Activated naive CD4-positive, alpha-beta T cell treated with anti-CD3 and anti-CD28 coated beads for 36 hours (primary cell): ENCODE measurements around the gene NLN. TPM values are rescaled to one million over a fixed set of nuclear protein-coding genes. Genes with fewer than 3 reads are reported as not detected.
"Not testable (repeated sequence)": the region's sequence is repeated elsewhere in the genome, so short reads cannot be mapped to it uniquely, and the experiment has no call there.

Experiments used
- CTCF ChIA-PET: fragments of 350-600 bp; sonication (Branson Sonifier 250); formaldehyde crosslinking; loops from one replicate; lab custom pipeline; 2021; ENCODE audit warnings: antibody characterized with exemption; lab: Charles Lee
- DNase-seq: peaks from one replicate; pipeline ENCODE4 v3.0.0-alpha.2; 2020
- H3K27ac Mint-ChIP-seq: one replicate; pipeline ENCODE4 v1.8.0; 2021; ENCODE audit warnings: mild to moderate bottlenecking, mixed read lengths
- H3K27me3 Mint-ChIP-seq: one replicate; pipeline ENCODE4 v1.8.0; 2021; ENCODE audit warnings: low read depth, mixed read lengths
- H3K36me3 Mint-ChIP-seq: one replicate; pipeline ENCODE4 v1.8.0; 2021; ENCODE audit warnings: low read depth, mixed read lengths
- H3K4me1 Mint-ChIP-seq: one replicate; pipeline ENCODE4 v1.8.0; 2021; ENCODE audit warnings: low read depth, mixed read lengths
- H3K4me3 Mint-ChIP-seq: one replicate; pipeline ENCODE4 v1.8.0; 2021; ENCODE audit warnings: mild to moderate bottlenecking, moderate library complexity, mixed read lengths
- H3K9me3 Mint-ChIP-seq: one replicate; pipeline ENCODE4 v1.8.0; 2021; ENCODE audit warnings: mixed read lengths
- intact Hi-C: fragments of 100-400 bp; cut with micrococcal nuclease; formaldehyde crosslinking; loops from one replicate; pipeline ENCODE4 v1.15.1; 2023
- total RNA-seq, 2 experiments: library from RNA; stranded (reverse); gene quantifications; one replicate each; pipeline ENCODE4 v1.2.3, GENCODE V29; 2021

The NLN gene
- total RNA-seq, 2 experiments from 2014 or later = 32.4 to 35.5 TPM

DNA sequence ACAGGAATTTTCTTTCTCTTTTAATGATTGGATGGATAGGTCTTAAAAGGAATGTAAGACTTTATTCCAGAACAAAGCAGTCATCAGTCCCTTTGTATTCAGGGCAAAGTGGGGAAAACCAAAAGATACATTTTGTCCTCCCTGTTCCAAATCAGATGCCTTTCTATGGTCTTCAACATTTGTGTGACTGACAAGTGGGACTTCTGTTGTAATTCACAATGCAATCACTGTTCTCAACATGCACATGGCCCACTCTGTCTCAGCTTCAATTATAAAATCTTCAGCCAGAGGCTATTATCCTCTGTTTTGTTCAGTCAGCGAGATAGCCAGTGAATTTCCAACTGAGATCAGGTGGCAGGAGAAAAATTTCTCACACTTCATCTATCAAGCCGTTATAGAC, 108.9 kb downstream of the NLN start:
- Mint-ChIP-seq H3K27me3 (peaks cover 3% of the 10 kb centered on the region), H3K27ac (no peak overlapping the region), H3K36me3 (no peaks in the 10 kb centered on the region), H3K4me1 (peaks cover 2% of the 10 kb centered on the region), H3K4me3 (no peak overlapping the region), H3K9me3 (no peaks in the 10 kb centered on the region)
- DNase-seq = no peak
- CTCF ChIA-PET = no interaction called here
- intact Hi-C loops = no loop called here

DNA sequence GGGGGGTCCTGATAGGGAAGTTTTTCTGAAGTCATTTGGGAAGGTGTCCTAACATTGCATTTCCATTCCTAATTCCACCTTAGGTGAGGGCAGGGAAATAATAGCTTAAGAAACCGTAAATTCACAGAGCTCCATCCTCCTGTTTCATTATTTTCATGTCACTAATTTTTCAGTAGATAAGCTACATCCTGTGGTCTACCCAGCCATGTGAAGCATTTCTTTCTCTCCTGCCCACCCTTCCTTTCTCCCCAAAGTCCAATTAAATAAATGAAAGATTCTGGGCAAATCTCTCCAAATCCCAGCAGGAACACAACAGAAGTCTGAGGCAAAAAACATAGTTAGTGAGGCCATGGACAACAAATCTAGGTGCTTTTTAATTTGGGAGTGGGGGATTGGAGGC, 109.3 kb downstream of the NLN start:
- no peak for DNase-seq
- Mint-ChIP-seq H3K27me3 (peaks cover 3% of the 10 kb centered on the region), H3K27ac (no peak overlapping the region), H3K9me3 (no peaks in the 10 kb centered on the region), H3K4me3 (no peak overlapping the region), H3K4me1 (no peaks in the 10 kb centered on the region), H3K36me3 (no peaks in the 10 kb centered on the region)
- CTCF ChIA-PET = interaction anchor here (0.6 to 0.7 kb wide), 2 partner anchors 283 to 441 kb away, joined by 3 to 4 read pairs; no protein-coding TSS in a partner anchor
- intact Hi-C loops = no loop called here

GRCh38 chr5:65832152-65832551, 110.1 kb downstream of the NLN start:
- H3K9me3 Mint-ChIP-seq = no peaks in the 10 kb centered on the region
- no peaks in the 10 kb centered on the region for H3K4me1 Mint-ChIP-seq
- H3K36me3 Mint-ChIP-seq = no peaks in the 10 kb centered on the region
- CTCF ChIA-PET = interaction anchor here (0.6 kb wide), 1 partner anchor 270 kb away, joined by 3 read pairs; no protein-coding TSS in a partner anchor
- no peak for DNase-seq
- no peak overlapping the region for H3K27ac Mint-ChIP-seq
- H3K27me3 Mint-ChIP-seq = peaks cover 3% of the 10 kb centered on the region
- no peak overlapping the region for H3K4me3 Mint-ChIP-seq
- intact Hi-C loops = no loop called here

GRCh38 chr5:65832603-65833228, 110.7 kb downstream of the NLN start:
- CTCF ChIA-PET = no interaction called here
- intact Hi-C loops = no loop called here

GRCh38 chr5:65833780-65834179, 111.8 kb downstream of the NLN start:
- intact Hi-C loops = no loop called here
- Mint-ChIP-seq H3K9me3 (no peaks in the 10 kb centered on the region), H3K27me3 (no peaks in the 10 kb centered on the region), H3K4me1 (no peaks in the 10 kb centered on the region), H3K27ac (no peak overlapping the region), H3K36me3 (no peaks in the 10 kb centered on the region), H3K4me3 (no peak overlapping the region)
- CTCF ChIA-PET = interaction anchor here (0.9 to 1.3 kb wide), 3 partner anchors 10 to 71 kb away, joined by 3 to 4 read pairs (median 3); no protein-coding TSS in a partner anchor
- no peak for DNase-seq

More at GRCh38 chr5:65832603-65833228, 110.7 kb downstream of the NLN start:
- no peaks in the 10 kb centered on the region for H3K9me3 Mint-ChIP-seq
- DNase-seq = no peak
- H3K4me3 Mint-ChIP-seq = no peak overlapping the region
- H3K4me1 Mint-ChIP-seq = no peaks in the 10 kb centered on the region
- no peaks in the 10 kb centered on the region for H3K27me3 Mint-ChIP-seq
- no peak overlapping the region for H3K27ac Mint-ChIP-seq
- H3K36me3 Mint-ChIP-seq = no peaks in the 10 kb centered on the region

GRCh38 chr5:65834306-65834705, 112.3 kb downstream of the NLN start:
- no peaks in the 10 kb centered on the region for H3K9me3 Mint-ChIP-seq
- no peaks in the 10 kb centered on the region for H3K27me3 Mint-ChIP-seq
- intact Hi-C loops = no loop called here
- H3K4me3 Mint-ChIP-seq = no peak overlapping the region
- H3K27ac Mint-ChIP-seq = no peak overlapping the region
- no peaks in the 10 kb centered on the region for H3K4me1 Mint-ChIP-seq
- CTCF ChIA-PET = interaction anchor here (0.9 to 1.3 kb wide), 4 partner anchors 11 to 70 kb away, joined by 3 to 4 read pairs (median 3); no protein-coding TSS in a partner anchor
- peaks cover under 1% of the 10 kb centered on the region for H3K36me3 Mint-ChIP-seq
- DNase-seq = no peak

DNA sequence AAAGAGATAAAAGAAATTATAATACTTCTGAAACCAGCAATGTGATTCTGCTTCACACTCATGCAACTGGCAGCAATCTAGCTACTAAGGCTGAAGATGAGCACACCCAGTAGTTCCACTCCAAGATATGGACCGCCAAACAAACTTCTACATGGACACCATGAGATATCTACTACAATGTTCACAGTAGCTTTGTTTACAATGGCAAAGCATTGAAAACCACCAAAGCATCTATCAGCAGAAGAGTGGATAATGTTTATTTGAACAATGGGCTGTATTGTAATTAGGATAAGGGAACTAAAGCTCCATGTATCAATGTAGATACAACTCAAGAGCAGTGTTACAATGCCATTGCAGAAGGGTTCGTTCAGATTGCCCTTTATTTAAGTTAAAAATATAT, 113.2 kb downstream of the NLN start:
- intact Hi-C loops = no loop called here
- Mint-ChIP-seq H3K4me1 (no peaks in the 10 kb centered on the region), H3K27ac (no peak overlapping the region), H3K36me3 (peaks cover 1% of the 10 kb centered on the region), H3K9me3 (no peaks in the 10 kb centered on the region), H3K27me3 (no peaks in the 10 kb centered on the region), H3K4me3 (no peak overlapping the region)
- CTCF ChIA-PET = interaction anchor here (1.2 kb wide), 1 partner anchor 62 kb away, joined by 3 read pairs; no protein-coding TSS in a partner anchor
- no peak for DNase-seq

- CTCF ChIA-PET = interaction anchor here (0.6 to 0.7 kb wide), 2 partner anchors 32 to 52 kb away, joined by 3 read pairs; no protein-coding TSS in a partner anchor
- Mint-ChIP-seq H3K9me3 (no peaks in the 10 kb centered on the region), H3K27ac (no peak overlapping the region), H3K27me3 (no peaks in the 10 kb centered on the region), H3K36me3 (peaks cover 1% of the 10 kb centered on the region), H3K4me1 (no peaks in the 10 kb centered on the region), H3K4me3 (no peak overlapping the region)
- intact Hi-C loops = no loop called here
- DNase-seq = no peak
Observed at GRCh38 chr5:65837139-65837538, 115.1 kb downstream of the NLN start.

GRCh38 chr5:65839170-65839569, 117.2 kb downstream of the NLN start:
- H3K27ac Mint-ChIP-seq, H3K4me3 Mint-ChIP-seq, H3K36me3 Mint-ChIP-seq, H3K9me3 Mint-ChIP-seq, intact Hi-C loops, H3K27me3 Mint-ChIP-seq, H3K4me1 Mint-ChIP-seq, CTCF ChIA-PET, DNase-seq: not testable (repeated sequence)

DNA sequence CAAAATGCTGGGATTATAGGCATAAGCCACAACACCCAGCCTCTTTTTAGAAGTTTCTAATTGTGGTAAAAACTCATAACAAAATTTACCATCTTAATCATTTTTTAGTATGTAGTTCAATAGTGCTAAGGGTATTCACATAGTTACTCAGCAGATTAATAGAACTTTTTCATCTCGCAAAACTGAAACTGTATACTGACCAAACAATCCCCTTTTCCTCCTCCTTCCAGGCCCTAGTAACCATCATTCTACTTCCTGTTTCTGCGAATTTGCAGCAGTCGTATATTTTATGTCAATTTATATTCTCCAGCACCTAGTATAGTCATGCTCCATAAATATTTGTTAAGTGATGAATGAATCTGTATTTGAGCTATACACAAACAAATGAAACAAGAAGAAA, 118.1 kb downstream of the NLN start:
- Mint-ChIP-seq H3K9me3 (no peaks in the 10 kb centered on the region), H3K27ac (no peak overlapping the region), H3K36me3 (peaks cover 1% of the 10 kb centered on the region), H3K4me1 (no peaks in the 10 kb centered on the region), H3K4me3 (no peak overlapping the region), H3K27me3 (no peaks in the 10 kb centered on the region)
- intact Hi-C loops = no loop called here
- CTCF ChIA-PET = no interaction called here
- no peak for DNase-seq

DNA sequence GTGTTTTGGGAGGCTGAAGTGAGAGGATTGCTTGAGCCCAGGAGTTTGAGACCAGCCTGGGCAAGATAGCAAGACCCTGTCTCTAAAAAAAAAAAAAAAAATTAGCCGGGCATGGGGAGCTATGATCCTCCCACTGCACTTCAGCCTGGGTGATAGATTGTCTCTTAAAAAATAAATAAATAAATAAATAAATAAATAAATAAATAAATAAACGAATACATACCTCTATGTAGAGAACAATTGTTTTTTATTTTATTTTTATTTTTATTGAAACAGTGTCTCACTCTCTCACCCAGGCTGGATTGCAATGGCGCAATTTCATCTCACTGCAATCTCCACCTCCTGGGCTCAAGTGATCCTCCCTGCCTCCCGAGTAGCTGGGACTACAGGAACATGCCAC, 122.8 kb downstream of the NLN start:
- H3K27ac Mint-ChIP-seq, H3K27me3 Mint-ChIP-seq, DNase-seq, H3K4me3 Mint-ChIP-seq, intact Hi-C loops, H3K36me3 Mint-ChIP-seq, H3K9me3 Mint-ChIP-seq, H3K4me1 Mint-ChIP-seq: not testable (repeated sequence)
- CTCF ChIA-PET = interaction anchor here (0.7 kb wide), 1 partner anchor 451 kb away, joined by 3 read pairs; no protein-coding TSS in a partner anchor

GRCh38 chr5:65846101-65846500, 124.1 kb downstream of the NLN start:
- intact Hi-C loops = no loop called here
- Mint-ChIP-seq H3K9me3 (peaks cover 4% of the 10 kb centered on the region), H3K27ac (no peak overlapping the region), H3K4me3 (no peak overlapping the region), H3K36me3 (no peaks in the 10 kb centered on the region), H3K4me1 (peaks cover 6% of the 10 kb centered on the region), H3K27me3 (no peaks in the 10 kb centered on the region)
- no peak for DNase-seq
- CTCF ChIA-PET = no interaction called here

DNA sequence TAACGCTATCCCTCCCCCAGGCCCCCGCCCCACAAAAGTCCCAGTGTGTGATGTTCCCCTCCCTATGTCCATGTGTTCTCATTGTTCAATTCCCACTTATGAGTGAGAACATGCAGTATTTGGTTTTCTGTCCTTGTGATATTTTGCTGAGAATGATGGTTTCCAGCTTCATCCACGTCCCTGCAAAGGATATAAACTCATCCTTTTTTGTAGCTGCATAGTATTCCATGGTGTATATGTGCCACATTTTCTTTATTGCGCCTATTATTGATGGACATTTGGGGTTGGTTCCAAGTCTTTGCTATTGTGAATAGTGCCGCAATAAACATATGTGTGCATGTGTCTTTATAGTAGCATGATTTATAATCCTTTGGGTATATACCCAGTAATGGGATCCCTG, 125.0 kb downstream of the NLN start:
- H3K9me3 Mint-ChIP-seq, intact Hi-C loops, H3K27me3 Mint-ChIP-seq, H3K4me3 Mint-ChIP-seq, H3K27ac Mint-ChIP-seq, CTCF ChIA-PET, H3K36me3 Mint-ChIP-seq, DNase-seq, H3K4me1 Mint-ChIP-seq: not testable (repeated sequence)
